Panc1 (cell line): ENCODE data around the gene ARL5C. TPM values are rescaled to one million over a fixed set of nuclear protein-coding genes. Genes with fewer than 3 reads are reported as not detected.

Experiments used
- ATAC-seq: fragments of 200-7000 bp; cut with Tn5 transposase; 2 replicates; pipeline ENCODE4 v1.9.1; 2020; ENCODE audit warnings: mild to moderate bottlenecking, moderate library complexity
- BruUV-seq: library from RNA; stranded (reverse); fragments of 400-500 nt; replicated peaks from 2 replicates; lab custom pipeline; 2021; lab: Mats Ljungman, UMichigan
- CTCF ChIA-PET: fragments of 300-600 bp; sonication (Branson Sonifier 250); formaldehyde crosslinking; loops from one replicate; lab custom pipeline; 2022; ENCODE audit warnings: antibody characterized with exemption; lab: Charles Lee
- POLR2A ChIA-PET: fragments of 300-600 bp; sonication (Branson Sonifier 250); formaldehyde crosslinking; loops from one replicate; lab custom pipeline; 2022; ENCODE audit warnings: antibody characterized with exemption; lab: Charles Lee
- DNase-seq: peaks from one replicate; pipeline ENCODE4 v3.0.0-alpha.2; 2010; ENCODE audit warnings: low read depth, low spot score
- H3K27ac ChIP-seq: 2 replicates; pipeline ENCODE4 v1.5.1; 2011; ENCODE audit warnings: mild to moderate bottlenecking, low read length, inconsistent platforms
- H3K27me3 ChIP-seq: fragments of 200-500 bp; sonication (Bioruptor generic); 2 replicates; pipeline ENCODE4 v1.6.0; 2014; ENCODE audit warnings: low read length, inconsistent platforms; ENCODE audit not compliant: control insufficient read depth, insufficient read depth
- H3K36me3 ChIP-seq: fragments of 200-500 bp; sonication (Bioruptor generic); 2 replicates; pipeline ENCODE4 v1.5.1; 2014; ENCODE audit warnings: inconsistent platforms, mild to moderate bottlenecking, low read length, moderate library complexity; ENCODE audit not compliant: control insufficient read depth, insufficient read depth
- H3K4me1 ChIP-seq: 2 replicates; pipeline ENCODE4 v1.5.1; 2011; ENCODE audit warnings: inconsistent platforms, mild to moderate bottlenecking, low read length, moderate library complexity; ENCODE audit not compliant: control insufficient read depth, insufficient read depth
- H3K4me3 ChIP-seq, 2 experiments: 2 replicates each; pipeline ENCODE4 v1.5.1; 2011 to 2012; ENCODE audit warnings: low read depth in 2 of 2, low read length in 2 of 2, mild to moderate bottlenecking in 2 of 2, inconsistent platforms in 1 of 2, moderate library complexity in 1 of 2
- H3K9me3 ChIP-seq: fragments of 200-500 bp; sonication (Bioruptor generic); 2 replicates; pipeline ENCODE4 v1.5.1; 2014; ENCODE audit warnings: low read depth, mild to moderate bottlenecking, inconsistent platforms, low read length, moderate library complexity; ENCODE audit not compliant: control insufficient read depth, insufficient read depth
- CTCF ChIP-seq: fragments of 450-650 bp; IDR thresholded peaks from 2 replicates; pipeline ENCODE4 v1.5.1; 2017; ENCODE audit warnings: mild to moderate bottlenecking
- POLR2AphosphoS5 ChIP-seq: IDR thresholded peaks from 2 replicates; pipeline ENCODE4 v1.6.1; 2012; ENCODE audit warnings: mild to moderate bottlenecking, low read depth, low read length, moderate library complexity
- REST ChIP-seq, 2 experiments: IDR thresholded peaks; 2 replicates each; pipeline ENCODE4 v1.6.1; 2011 to 2012; ENCODE audit warnings: low read depth in 2 of 2, control low read depth in 1 of 2, low read length in 1 of 2, mild to moderate bottlenecking in 1 of 2, moderate library complexity in 1 of 2; ENCODE audit not compliant: insufficient read depth in 1 of 2
- SIN3A ChIP-seq: IDR thresholded peaks from 2 replicates; pipeline ENCODE4 v1.6.1; 2012; ENCODE audit warnings: low read depth, mild to moderate bottlenecking, low read length, moderate library complexity, borderline replicate concordance; ENCODE audit not compliant: insufficient read depth
- TCF7L2 ChIP-seq: IDR thresholded peaks from 2 replicates; pipeline ENCODE4 v1.6.1; 2011; ENCODE audit warnings: mild to moderate bottlenecking, low read depth, low read length, inconsistent platforms
- in situ Hi-C: cut with HindIII; loops from 2 replicates; pipeline ENCODE4 v1.10.0; 2016; ENCODE audit warnings: low sequenced_read_pairs, low pct_unique_long_range_greater_than_20kb
- intact Hi-C: fragments of 100-400 bp; cut with micrococcal nuclease; formaldehyde crosslinking; loops from one replicate; pipeline ENCODE4 v1.10.0; 2022; ENCODE audit not compliant: unreplicated experiment
- total RNA-seq: library from RNA; stranded (reverse); gene quantifications from one replicate; pipeline ENCODE4 v1.2.1, GENCODE V29; 2021; ENCODE audit not compliant: unreplicated experiment

The ARL5C gene
- total RNA-seq, 1 experiment from 2014 or later = not detected

- ChIA-PET POLR2A (no interaction called here), CTCF (interaction anchor here (0.5 to 1.8 kb wide), 8 partner anchors 8 to 320 kb away, joined by 3 to 11 read pairs (median 4); no protein-coding TSS in a partner anchor)
- peak; percentile 25 for DNase-seq
- TF ChIP-seq REST (IDR thresholded peaks at IDR 0.05; ENCODE audit: insufficient read depth in 1 of 2, low read depth in 2 of 2, low read length in 1 of 2) (no peak), SIN3A (no peak), TCF7L2 (no peak), POLR2AphosphoS5 (no peak), CTCF (peak; percentile 76)
- ATAC-seq = peak; percentile 87
- Histone ChIP-seq H3K9me3 (no peaks in the 10 kb centered on the region), H3K27ac (0 out of 2 replicates have a peak overlapping the region, but pooled peaks have one; percentile 23), H3K27me3 (no peaks in the 10 kb centered on the region), H3K4me1 (peaks cover 4% of the 10 kb centered on the region; the same call in 1 of the 2 replicates), H3K36me3 (no peaks in the 10 kb centered on the region), H3K4me3 (peak overlapping the region; percentile 17 to 25)
- intact Hi-C loops = no loop called here
- BruUV-seq = no TSS peak
- in situ Hi-C loops = no loop called here
Observed at GRCh38 chr17:39164675-39165143, 1.3 kb downstream of the ARL5C start.

GRCh38 chr17:39161962-39162361, 4.0 kb downstream of the ARL5C start:
- H3K4me3 ChIP-seq = no peak overlapping the region
- no TSS peak for BruUV-seq
- H3K4me1 ChIP-seq = peaks cover 4% of the 10 kb centered on the region; the same call in 1 of the 2 replicates
- no peak overlapping the region for H3K27ac ChIP-seq
- POLR2A ChIA-PET = no interaction called here
- no peaks in the 10 kb centered on the region for H3K36me3 ChIP-seq
- no peak for ATAC-seq
- no peak for DNase-seq
- intact Hi-C loops (no loop called here), in situ Hi-C loops (no loop called here)
- CTCF ChIA-PET = interaction anchor here (0.6 kb wide), 1 partner anchor 9 kb away, joined by 3 read pairs; no protein-coding TSS in a partner anchor
- H3K27me3 ChIP-seq = no peaks in the 10 kb centered on the region
- H3K9me3 ChIP-seq = no peaks in the 10 kb centered on the region
- TF ChIP-seq POLR2AphosphoS5 (no peak), TCF7L2 (no peak), SIN3A (no peak), REST (IDR thresholded peaks at IDR 0.05; ENCODE audit: insufficient read depth in 1 of 2, low read depth in 2 of 2, low read length in 1 of 2) (no peak), CTCF (no peak)
